Activated T-cell treated with anti-CD3 and anti-CD28 coated beads for 24 hours (primary cell): ENCODE measurements around the gene IL15RA.
"Not testable (repeated sequence)": the region's sequence is repeated elsewhere in the genome, so short reads cannot be mapped to it uniquely, and the experiment has no call there.

Experiments
- DNase-seq: peaks from one replicate; pipeline ENCODE4 v3.0.0-alpha.2; 2020; ENCODE audit warnings: low read depth

IL15RA gene

GRCh38 chr10:5951167-5951711 lies 26.1 kb downstream of the IL15RA start:
- DNase-seq, result no peak

GRCh38 chr10:5949009-5949759 lies 28.2 kb downstream of the IL15RA start:
- DNase-seq, result peak; percentile 7

GRCh38 chr10:5948208-5948585 lies 29.1 kb downstream of the IL15RA start:
- no peak for DNase-seq

GRCh38 chr10:5947471-5948207 lies 29.7 kb downstream of the IL15RA start:
- DNase-seq, result no peak

- no peak for DNase-seq
These were observed 30.6 kb downstream of the IL15RA start for GRCh38 chr10:5946786-5947185.

GRCh38 chr10:5946419-5946775 lies 30.9 kb downstream of the IL15RA start:
- not testable (repeated sequence) for DNase-seq

- no peak for DNase-seq
These were observed 31.6 kb downstream of the IL15RA start for GRCh38 chr10:5945561-5946418.

GRCh38 chr10:5945190-5945509 lies 32.2 kb downstream of the IL15RA start:
- DNase-seq, result no peak

GRCh38 chr10:5944389-5945189 lies 32.8 kb downstream of the IL15RA start:
- no peak for DNase-seq

- no peak for DNase-seq
These were observed 33.8 kb downstream of the IL15RA start for GRCh38 chr10:5943536-5943935.

- DNase-seq, result no peak
These were observed 34.9 kb downstream of the IL15RA start for GRCh38 chr10:5942474-5942873.

- no peak for DNase-seq
These were observed 35.3 kb downstream of the IL15RA start for GRCh38 chr10:5942001-5942400.

GRCh38 chr10:5941579-5941978 lies 35.8 kb downstream of the IL15RA start:
- DNase-seq, result no peak

- DNase-seq, result no peak
These were observed 36.5 kb downstream of the IL15RA start for GRCh38 chr10:5940807-5941218.

GRCh38 chr10:5938291-5938690 lies 39.1 kb downstream of the IL15RA start:
- no peak for DNase-seq

- no peak for DNase-seq
These were observed 40.3 kb downstream of the IL15RA start for GRCh38 chr10:5937016-5937415.

GRCh38 chr10:5935628-5936027 lies 41.7 kb downstream of the IL15RA start:
- DNase-seq, result no peak

GRCh38 chr10:5933909-5934546 lies 43.3 kb downstream of the IL15RA start:
- DNase-seq, result no peak

GRCh38 chr10:5932345-5932744 lies 45.0 kb downstream of the IL15RA start:
- no peak for DNase-seq

GRCh38 chr10:5930272-5930671 lies 47.1 kb downstream of the IL15RA start:
- DNase-seq, result no peak

GRCh38 chr10:5929442-5929841 lies 47.9 kb downstream of the IL15RA start:
- no peak for DNase-seq
